ENCODE data around the gene BAIAP2L2.
"Not testable (repeated sequence)": the region's sequence is repeated elsewhere in the genome, so short reads cannot be mapped to it uniquely, and the experiment has no call there.

BAIAP2L2 gene, protein sequence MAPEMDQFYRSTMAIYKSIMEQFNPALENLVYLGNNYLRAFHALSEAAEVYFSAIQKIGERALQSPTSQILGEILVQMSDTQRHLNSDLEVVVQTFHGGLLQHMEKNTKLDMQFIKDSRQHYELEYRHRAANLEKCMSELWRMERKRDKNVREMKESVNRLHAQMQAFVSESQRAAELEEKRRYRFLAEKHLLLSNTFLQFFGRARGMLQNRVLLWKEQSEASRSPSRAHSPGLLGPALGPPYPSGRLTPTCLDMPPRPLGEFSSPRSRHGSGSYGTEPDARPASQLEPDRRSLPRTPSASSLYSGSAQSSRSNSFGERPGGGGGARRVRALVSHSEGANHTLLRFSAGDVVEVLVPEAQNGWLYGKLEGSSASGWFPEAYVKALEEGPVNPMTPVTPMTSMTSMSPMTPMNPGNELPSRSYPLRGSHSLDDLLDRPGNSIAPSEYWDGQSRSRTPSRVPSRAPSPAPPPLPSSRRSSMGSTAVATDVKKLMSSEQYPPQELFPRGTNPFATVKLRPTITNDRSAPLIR

DNA sequence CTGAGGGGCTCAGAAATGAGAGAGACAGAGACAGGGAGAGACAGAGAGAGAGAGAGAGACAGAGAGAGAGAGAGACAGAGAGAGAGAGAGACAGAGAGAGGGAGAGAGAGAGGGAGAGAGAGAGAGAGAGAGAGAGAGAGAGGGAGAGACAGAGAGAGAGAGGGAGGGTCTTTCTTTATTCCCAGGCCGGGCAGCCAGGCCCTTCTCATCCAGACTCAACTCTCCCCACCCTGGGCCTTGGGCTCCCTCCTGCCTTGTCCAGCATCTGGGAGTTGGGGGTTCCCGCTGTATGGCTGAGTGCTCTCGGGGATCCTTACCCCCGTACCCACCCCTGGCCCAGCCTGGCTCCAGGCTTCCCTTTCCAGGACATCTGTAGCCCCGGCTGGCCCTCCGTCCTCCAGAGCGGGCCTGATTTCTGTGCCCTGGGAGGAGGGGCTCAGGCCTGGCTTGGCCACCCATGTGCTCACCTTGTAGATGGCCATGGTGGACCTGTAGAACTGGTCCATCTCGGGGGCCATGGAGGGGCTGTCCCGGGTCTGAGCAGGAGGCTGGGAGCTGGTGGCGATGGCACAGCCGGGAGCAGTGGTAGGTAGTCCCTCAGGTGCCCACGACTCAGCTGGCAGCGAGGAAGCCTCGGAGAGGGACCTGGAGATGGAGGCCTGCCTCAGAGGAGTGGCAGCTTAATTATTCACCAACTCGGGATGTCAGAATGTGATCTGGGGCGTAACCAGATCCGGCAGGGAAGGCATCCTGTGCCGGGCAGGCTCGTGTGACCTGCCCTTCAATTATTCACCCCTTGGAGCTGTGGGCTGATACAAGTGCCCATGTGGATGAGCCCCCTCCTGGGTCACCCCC, at the start of gene BAIAP2L2:
BAIAP2L2 (minus strand) TSS at position 677 of the 855 bp plus-strand sequence; CDS start at position 518, 159 bp downstream.
- H3K4me3 ChIP-seq (ENCODE audit: low read depth, low read length), result no peak within 1 kb of the TSS
- no peak for DNase-seq (ENCODE audit: low read depth)

DNA sequence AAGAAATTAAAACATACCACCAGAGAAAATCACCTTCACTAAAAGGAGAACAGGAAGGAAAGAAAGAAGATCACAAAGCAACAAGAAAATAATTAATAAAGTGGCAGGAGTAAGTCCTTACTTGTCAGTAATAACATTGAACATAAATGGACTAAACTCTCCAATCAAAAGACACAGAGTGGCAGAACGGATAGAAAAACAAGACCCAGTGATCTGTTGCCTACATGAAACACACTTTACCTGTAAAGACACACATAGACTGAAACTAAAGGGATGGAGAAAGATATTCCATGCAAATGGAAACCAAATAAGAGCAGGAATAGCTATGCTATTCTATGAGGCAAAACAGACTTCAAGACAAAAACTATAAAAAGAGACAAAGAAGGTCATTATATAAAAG, 45.2 kb upstream of the BAIAP2L2 start:
- DNase-seq (ENCODE audit: low read depth), result no peak
- no peak overlapping the region for H3K4me3 ChIP-seq (ENCODE audit: low read depth, low read length)

DNA sequence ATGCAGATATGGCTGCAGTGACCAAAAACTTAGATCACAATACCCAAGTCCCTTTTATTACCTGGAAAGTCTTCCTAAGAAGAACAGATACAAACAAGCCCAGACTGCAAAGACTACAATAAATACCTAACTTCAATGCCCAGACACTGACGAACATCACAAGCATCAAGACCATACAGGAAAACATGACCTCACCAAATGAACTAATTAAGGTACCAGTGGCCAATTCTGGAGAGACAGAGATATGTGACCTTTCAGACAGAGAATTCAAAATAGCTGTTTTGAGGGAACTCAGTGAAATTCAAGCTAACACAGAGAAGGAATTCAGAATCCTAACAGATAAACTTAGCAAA, 44.1 kb upstream of the BAIAP2L2 start:
- not testable (repeated sequence) for DNase-seq (ENCODE audit: low read depth); H3K4me3 ChIP-seq (ENCODE audit: low read depth, low read length)

DNA sequence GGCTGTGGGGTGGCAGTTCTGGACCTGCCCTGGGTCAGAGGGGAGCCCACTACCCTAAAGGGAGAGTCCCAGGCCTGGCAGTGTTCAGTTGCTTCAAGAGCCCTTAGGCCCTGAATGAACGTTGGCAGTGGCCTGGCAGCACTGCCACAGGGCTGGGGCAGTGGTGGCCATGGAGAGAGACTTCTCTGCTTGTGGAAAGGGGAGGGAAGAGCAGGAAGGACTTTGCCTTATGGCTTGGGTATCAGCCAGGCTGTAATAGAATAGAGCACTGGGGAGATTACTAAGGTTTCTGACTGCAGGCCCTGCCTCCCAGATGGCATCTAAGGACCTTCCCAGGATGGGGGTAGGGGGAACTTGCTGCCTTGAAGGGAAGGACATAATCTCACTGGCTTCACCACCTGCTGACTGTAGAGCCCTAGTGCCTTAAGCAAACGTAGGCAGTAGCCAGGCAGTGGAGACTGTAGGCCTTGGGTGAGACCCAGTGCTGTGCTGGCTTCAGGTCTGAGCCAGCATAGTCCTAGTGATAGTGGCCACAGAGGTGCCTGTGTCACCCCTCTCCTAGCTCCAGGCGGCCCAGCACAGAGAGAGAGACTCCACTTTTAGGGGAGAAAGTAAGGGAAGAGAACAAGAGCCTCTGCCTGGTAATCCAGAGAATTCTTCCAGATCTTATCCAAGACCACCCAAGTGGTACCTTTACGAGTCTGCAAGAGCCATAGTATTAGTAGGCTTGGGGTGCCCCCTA, 43.5 kb upstream of the BAIAP2L2 start:
- no peak for DNase-seq (ENCODE audit: low read depth)
- H3K4me3 ChIP-seq (ENCODE audit: low read depth, low read length), result no peak overlapping the region

DNA sequence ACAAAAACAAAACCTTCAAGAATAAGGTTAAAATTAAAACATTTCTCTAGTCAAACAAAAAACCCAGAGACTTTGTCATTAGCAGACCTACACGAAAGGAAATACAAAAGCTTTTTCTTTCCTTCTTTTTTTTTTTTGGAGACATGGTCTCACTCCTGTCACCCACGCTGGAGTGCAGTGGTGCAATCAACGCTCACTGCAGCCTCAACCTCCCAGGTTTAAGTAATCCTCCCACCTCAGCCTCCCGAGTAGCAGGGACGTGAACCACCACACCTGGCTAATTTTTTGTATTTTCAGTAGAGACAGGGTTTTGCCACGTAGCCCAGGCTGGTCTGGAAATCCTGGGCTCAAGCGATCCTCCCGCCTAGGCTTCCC, 40.6 kb upstream of the BAIAP2L2 start:
- no peak for DNase-seq (ENCODE audit: low read depth)
- H3K4me3 ChIP-seq (ENCODE audit: low read depth, low read length), result no peak overlapping the region

DNA sequence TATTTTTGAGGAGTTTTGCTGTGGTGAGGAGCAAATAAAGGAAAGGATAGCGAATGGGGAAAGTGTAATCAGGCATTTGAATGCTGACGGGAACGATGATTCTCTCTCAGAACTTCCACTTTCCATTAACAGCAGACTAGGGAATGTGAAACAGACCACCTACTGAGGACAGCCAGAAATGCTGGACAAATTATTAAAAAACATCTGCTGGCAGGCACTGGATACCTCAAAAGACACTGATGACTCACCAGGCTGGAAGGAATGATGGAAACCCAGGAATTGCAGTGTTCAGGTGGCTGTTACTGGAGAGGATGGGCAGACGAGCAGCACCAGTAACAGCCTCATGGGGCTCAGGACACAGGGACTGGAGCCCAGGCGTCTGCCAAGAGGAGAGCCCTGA, 37.8 kb upstream of the BAIAP2L2 start:
- H3K4me3 ChIP-seq (ENCODE audit: low read depth, low read length), result no peak overlapping the region
- no peak for DNase-seq (ENCODE audit: low read depth)

DNA sequence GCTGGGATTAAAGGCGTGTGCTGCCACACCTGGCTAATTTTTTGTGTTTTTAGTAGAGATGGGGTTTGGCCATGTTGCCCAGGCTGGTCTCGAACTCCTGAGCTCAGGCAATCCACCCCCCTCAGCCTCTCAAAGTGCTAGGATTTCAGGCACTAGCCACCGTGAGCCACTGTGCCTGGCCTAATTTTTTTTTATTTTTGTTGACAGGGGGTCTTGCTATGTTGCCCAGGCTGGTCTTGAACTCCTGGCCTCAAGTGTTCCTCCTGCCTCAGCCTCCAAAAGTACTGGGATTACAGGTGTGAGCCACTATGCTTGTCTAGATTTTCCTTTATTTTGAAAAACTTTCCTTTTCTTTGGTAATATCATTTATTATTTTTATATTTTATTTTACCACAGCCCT, 35.7 kb upstream of the BAIAP2L2 start:
- H3K4me3 ChIP-seq (ENCODE audit: low read depth, low read length); DNase-seq (ENCODE audit: low read depth): not testable (repeated sequence)

DNA sequence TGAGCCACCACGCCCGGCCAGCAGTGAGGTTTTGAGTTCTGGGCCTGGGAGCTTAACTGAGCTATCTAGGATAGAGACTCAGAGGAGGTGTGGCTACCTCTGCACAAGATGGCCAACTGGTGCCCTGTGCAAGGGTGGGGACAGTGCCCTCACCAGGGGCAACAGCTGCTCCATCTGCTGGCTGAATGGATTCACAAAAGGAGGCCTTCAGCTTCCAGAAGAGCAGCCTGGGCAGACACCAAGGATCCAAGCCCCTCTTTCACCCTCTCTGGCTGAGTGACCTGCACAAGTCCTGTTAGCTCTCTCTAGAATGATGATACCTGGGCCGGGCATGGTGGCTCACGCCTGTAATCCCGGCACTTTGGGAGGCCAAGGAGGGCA, 33.5 kb upstream of the BAIAP2L2 start:
- DNase-seq (ENCODE audit: low read depth), result no peak
- no peak overlapping the region for H3K4me3 ChIP-seq (ENCODE audit: low read depth, low read length)

DNA sequence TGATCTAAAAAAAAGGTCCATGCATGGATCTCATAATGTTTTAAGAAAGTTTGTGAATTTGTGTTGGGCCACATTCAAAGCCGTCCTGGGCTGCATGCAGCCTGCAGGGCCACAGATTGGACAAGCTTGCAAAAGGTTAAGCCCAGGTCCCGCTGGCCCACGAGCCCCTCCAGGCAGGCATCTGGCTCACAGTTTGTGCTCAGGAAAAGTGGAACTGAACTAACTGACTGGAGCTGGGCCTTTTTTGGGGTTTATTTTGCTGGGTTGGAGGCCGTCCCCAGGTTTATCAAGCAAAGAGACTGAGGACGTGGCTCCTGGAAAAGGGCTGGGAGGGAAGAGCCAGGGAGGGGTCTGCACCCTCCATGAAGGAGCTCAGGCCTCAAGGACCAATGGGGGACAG, 32.1 kb upstream of the BAIAP2L2 start:
- DNase-seq (ENCODE audit: low read depth), result no peak
- no peak overlapping the region for H3K4me3 ChIP-seq (ENCODE audit: low read depth, low read length)

DNA sequence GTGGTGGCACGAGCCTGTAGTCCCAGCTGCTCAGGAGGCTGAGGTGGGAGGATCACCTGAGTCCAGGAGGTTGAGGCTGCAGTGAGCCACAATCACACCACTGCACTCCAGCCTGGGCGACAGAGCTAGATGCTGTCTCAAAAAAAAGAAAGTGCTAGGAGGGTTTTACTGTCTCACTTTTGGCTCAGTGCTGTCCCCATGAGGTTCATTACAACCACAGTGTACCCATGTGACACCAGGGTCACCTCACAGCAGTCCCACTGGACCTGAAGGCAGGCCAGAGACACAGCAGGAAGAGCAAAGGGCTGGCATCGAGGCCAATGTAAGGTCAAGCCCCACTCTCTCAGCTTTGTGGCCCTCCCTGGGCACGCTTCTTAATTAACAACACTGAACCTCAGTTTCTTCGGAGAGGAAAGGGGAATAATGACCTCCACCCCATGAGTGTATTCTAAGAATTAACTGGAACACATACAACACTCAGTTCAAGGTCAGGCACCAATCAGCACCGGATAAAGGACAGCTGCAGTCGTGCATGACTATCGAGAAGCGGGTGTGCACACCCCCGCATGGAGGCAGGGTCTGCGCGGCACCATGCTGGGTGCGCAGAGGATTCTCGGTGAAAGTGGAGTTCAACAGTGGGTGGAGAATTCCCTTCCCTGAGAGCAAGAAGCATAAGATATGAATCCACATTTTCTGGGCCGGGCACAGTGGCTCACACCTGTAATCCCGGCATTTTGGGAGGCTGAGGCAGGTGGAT, 30.9 kb upstream of the BAIAP2L2 start:
- DNase-seq (ENCODE audit: low read depth), result no peak
- no peak overlapping the region for H3K4me3 ChIP-seq (ENCODE audit: low read depth, low read length)

DNA sequence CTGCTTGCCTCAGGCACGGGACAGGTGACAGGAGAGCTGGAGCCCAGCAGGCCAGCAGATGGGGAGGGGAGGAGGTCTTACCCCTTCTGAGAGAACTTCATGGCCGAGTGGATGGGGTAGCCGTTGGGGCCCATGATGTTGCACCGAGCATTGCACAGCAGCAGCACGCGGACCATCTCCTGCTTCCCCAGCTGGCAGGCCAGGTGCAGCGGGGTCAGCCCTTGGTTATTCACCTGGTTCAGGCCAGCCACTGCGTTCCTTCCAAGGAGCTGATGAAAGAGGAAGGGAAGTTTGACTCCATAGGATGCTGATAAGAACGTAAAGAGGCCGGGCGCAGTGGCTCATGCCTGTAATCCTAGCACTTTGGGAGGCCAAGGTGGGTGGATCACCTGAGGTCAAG, 29.4 kb upstream of the BAIAP2L2 start:
- DNase-seq (ENCODE audit: low read depth), result no peak

DNA sequence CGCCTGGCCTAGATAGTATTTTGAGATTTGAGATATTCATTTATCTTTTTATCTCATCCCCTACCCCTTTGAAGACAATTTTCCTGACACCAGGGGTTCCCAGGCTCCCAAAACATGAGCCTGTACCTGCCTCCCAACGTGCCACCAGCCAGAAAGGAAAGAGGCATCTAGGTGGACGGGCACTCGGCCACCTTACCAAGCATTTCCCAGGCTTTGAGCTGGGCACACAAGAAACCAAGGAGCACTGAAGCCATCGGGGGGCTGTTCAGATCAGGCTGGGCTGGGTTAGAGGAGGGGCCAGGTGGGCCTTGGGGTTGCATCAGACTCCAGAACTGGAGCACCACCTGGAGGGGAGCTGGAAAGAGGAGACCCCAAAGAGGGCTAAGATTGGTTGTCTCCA, 28.5 kb upstream of the BAIAP2L2 start:
- DNase-seq (ENCODE audit: low read depth), result no peak
- H3K4me3 ChIP-seq (ENCODE audit: low read depth, low read length), result no peak overlapping the region

More for the DNA sequence above, 29.4 kb upstream of the BAIAP2L2 start:
- H3K4me3 ChIP-seq (ENCODE audit: low read depth, low read length), result no peak overlapping the region

DNA sequence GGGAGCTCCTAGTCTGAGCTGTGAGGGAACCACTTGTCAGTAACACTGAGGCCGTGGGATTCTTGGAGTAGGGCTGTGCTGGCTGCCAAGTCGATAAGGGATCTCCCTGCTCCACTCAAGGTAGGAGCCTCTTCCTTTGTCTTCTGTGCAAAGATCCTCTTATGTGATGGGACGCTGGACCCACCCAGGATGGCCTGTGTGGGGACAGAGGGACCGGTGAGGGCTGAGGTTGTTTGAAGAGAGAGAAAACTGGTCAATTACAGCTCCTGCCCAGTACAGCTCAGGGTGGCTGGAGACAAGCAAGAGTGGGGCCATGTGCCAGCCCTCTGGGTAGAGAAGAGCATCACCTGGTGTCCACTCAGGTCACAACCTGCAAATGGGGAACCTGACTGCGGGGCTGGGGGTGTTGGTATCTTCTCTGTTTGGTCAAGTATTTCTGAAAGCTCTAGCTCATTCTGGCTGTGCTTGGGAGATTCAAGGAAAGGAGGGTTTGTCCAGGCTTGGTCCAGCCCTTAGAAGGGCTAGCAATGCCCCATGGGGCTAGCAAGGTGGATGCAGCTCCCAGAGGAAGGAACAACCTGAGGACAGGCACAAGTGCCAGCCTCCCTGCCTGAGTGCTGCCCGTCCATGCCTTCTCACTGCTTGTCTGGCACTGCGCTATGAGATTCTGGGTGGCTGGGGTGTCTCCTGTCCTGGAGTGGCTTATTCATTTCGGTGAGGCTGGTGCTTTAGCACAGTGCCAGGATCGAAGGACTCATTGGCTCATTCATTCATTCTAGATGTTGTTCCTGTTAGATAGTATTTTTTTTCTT, 27.6 kb upstream of the BAIAP2L2 start:
- H3K4me3 ChIP-seq (ENCODE audit: low read depth, low read length), result no peak overlapping the region
- no peak for DNase-seq (ENCODE audit: low read depth)

DNA sequence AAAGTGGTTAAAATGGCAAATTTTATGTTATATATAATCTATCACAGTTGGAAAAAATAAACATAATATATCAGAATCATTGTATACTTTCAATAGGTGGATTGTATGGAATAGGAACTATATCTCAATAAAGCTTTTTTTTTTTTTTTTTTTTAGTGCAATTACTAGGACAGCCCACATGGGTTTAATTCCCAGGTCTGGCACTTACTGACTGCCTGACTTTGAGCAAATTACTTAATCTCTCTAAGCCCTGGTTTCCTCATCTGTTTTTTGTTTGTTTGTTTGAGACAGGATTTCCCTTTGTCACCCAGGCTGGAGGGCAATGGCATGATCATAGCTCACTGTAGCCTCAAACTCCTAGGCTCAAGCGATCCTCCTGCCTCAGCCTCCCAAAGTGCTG, 26.1 kb upstream of the BAIAP2L2 start:
- no peak for DNase-seq (ENCODE audit: low read depth)
- H3K4me3 ChIP-seq (ENCODE audit: low read depth, low read length), result no peak overlapping the region

DNA sequence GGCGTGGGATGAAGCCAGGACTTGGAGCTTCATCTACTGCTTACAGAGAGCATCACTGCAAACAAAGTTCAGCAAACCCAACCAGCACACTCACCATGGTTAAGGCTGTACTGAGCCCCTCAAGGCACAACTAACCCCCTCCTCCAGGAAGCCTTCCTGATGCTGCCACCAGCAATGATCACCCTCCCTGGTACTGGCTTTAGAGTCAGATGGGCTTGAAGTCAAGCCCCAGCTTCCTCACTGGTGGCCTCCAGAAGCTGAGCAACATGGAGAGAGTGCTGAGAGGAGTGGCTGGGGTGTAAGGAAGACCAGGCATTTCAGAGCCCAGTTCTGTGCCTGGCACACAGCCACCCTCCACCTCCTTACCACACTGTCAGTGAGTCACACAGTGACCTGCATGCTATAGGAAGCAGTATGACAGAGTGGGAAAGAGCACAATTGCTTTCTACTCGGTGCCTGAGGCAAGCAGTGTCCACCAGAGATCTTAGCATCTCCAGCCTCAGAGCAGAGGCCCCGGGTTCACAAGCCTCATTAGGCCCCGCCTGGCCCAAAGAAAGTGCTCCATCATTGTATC, 24.7 kb upstream of the BAIAP2L2 start:
- peak; percentile 47 for DNase-seq (ENCODE audit: low read depth)
- no peak overlapping the region for H3K4me3 ChIP-seq (ENCODE audit: low read depth, low read length)

DNA sequence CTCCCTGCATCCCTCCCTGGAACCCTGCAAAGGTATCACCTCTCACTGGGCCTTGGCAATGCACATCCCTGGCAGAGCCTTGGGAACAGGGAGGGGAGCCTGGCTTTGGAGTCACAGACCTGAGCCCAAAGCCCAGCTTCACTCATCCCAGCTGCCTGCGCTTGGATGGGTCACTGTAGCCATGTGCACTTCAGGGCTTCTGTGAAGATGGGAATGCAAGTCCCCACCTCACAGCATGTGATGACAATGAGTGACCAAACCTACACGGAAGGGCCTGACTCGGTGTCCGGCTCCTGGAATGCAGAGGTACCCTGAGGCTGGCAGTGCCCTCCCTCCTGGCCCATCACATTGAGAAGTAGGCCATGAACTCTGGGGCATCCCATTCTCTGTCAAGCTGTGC, 22.8 kb upstream of the BAIAP2L2 start:
- H3K4me3 ChIP-seq (ENCODE audit: low read depth, low read length), result no peak overlapping the region
- no peak for DNase-seq (ENCODE audit: low read depth)

DNA sequence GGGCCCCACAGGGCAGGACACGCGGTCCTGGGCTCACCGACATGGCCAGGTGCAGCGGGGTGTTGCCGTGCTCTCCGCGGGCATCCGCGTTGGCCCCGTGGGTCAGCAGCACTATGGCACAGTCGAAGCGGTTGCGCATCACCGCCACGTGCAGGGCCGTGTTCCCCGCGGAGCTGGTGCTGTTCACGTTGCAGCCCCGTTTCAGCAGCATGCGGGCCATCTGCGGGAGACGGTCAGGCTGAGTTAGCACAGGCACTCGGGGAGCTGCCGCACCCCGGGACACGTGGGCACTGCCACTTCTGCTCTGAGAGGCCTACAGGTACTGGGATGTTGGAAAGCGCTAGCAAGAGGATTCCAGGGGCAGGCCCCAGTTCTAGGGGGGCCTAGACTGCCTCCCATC, 22.3 kb upstream of the BAIAP2L2 start:
- no peak overlapping the region for H3K4me3 ChIP-seq (ENCODE audit: low read depth, low read length)
- no peak for DNase-seq (ENCODE audit: low read depth)

DNA sequence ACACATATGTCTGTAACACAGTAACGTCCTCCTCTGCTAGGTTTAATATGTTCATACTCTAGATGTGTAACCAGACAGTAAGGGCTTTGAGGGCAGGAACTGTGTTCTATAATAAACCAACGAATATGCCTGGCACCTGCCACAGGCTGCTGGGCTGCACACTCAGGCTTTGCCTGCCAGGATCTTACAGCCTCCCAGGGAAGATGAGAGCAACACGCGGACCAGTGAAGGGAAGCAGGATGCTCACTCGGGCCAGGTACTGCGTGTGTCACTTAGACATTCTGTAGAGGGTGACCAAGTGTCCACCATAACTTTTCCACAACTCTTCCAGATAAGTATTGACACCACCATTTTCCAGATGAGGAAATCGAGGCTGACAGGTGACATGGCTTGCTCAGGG, 21.7 kb upstream of the BAIAP2L2 start:
- no peak for DNase-seq (ENCODE audit: low read depth)

More for the DNA sequence above, 21.7 kb upstream of the BAIAP2L2 start:
- H3K4me3 ChIP-seq (ENCODE audit: low read depth, low read length), result no peak overlapping the region
